ENCODE measurements around the gene SRC. TPM values are rescaled to one million over a fixed set of nuclear protein-coding genes. Genes with fewer than 3 reads are reported as not detected.

SRC gene
- polyA plus RNA-seq, 1 of the 3 experiments (the other 2 are of a cell fraction) = 23.8 TPM

DNA sequence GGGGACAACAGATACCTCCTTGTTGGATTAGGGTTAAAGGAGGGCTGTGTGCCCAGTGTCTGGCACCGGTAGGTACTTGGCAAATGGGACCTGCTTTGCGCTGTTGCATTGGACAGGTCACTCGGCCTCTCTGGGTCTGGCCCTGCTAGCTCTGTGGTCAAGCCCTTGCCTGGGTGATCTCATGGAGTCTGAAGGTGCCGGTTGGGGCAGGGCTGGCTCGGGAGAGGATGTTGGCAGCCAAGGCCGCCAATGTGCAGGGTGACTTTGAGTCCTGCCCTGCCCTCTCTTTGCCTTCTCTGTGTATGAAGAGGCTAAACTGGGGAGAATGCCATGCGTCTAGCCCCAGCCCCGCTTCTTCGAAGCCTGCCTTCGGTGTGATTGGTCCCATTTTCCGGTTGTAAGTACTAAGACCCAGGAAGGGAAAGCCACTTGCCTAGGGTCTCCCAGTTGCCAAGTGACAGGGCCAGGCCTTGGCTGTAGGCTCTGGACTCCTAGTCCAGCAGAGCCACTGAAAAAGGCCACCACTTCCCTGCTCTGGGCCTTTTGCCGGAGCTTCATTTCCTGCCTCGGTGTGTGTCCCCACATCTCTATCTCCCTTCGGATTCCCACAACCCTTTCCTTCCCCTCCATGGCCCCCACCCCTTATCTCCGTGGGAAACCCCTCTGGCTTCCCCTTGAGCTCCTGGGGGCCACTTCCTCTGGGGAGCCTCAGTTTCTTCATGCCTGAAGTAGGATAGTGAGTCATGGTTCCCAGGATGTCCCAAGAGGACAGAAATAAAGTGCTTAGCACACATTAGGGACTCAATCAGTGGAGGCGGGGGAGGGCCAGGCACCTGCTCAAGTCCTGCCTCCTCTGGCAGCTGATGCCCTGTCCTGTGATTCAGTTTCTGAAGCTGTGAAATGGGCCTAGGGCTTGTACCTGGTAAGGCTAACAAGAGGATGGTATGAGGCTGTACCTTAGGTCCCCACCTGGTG is 3.9 kb downstream of the SRC start:
- Histone ChIP-seq H3K36me3 (replicated peaks in 1 of 2; ENCODE audit: control insufficient read depth in 1 of 2, insufficient read depth in 2 of 2, low read length in 1 of 2) (peaks cover 0 to 23% of the 10 kb centered on the region in 2 experiments), H3K27ac (ENCODE audit: low read depth in 2 of 2, low read length in 1 of 2) (peak overlapping the region in 1 of 2 experiments; percentile 50; a peak in 1 of 4 replicates), H3K9me3 (no peaks in the 10 kb centered on the region), H3K4me3 (ENCODE audit: low read depth in 2 of 2, low read length in 1 of 2) (no peak overlapping the region), H3K4me2 (no peak overlapping the region), H3K27me3 (ENCODE audit: insufficient read depth) (no peaks in the 10 kb centered on the region), H3K9me2 (no peaks in the 10 kb centered on the region), H4K20me1 (ENCODE audit: insufficient read depth) (peaks cover 41% of the 10 kb centered on the region), H3F3A (replicated peaks; ENCODE audit: insufficient read depth) (peaks cover 11% of the 10 kb centered on the region), H3K9ac (no peak overlapping the region), H2AFZ (ENCODE audit: low read depth) (no peak overlapping the region), H3K79me2 (ENCODE audit: insufficient read depth) (peaks cover 89% of the 10 kb centered on the region), H3K4me1 (ENCODE audit: control insufficient read depth in 1 of 2, insufficient read depth in 2 of 2, low read depth in 1 of 2, low read length in 1 of 2) (peaks cover 4 to 71% of the 10 kb centered on the region in 2 experiments; a peak in 3 of 4 replicates)
- 88% methylated on average over 7 of the region's 16 CpGs for WGBS (ENCODE audit: low lambda C conversion rate)
- peak; percentile 13 for DNase-seq
- TF ChIP-seq SIN3A (IDR thresholded peaks at IDR 0.05; ENCODE audit: borderline replicate concordance, low read depth, low read length) (no peak), TCF12 (IDR thresholded peaks at IDR 0.05) (no peak)
- CTCF ChIA-PET = interaction anchor here (0.6 to 3.1 kb wide), 5 partner anchors 9 to 58 kb away, joined by 3 to 20 read pairs (median 4); no protein-coding TSS in a partner anchor
- POLR2A ChIA-PET = no interaction called here

DNA sequence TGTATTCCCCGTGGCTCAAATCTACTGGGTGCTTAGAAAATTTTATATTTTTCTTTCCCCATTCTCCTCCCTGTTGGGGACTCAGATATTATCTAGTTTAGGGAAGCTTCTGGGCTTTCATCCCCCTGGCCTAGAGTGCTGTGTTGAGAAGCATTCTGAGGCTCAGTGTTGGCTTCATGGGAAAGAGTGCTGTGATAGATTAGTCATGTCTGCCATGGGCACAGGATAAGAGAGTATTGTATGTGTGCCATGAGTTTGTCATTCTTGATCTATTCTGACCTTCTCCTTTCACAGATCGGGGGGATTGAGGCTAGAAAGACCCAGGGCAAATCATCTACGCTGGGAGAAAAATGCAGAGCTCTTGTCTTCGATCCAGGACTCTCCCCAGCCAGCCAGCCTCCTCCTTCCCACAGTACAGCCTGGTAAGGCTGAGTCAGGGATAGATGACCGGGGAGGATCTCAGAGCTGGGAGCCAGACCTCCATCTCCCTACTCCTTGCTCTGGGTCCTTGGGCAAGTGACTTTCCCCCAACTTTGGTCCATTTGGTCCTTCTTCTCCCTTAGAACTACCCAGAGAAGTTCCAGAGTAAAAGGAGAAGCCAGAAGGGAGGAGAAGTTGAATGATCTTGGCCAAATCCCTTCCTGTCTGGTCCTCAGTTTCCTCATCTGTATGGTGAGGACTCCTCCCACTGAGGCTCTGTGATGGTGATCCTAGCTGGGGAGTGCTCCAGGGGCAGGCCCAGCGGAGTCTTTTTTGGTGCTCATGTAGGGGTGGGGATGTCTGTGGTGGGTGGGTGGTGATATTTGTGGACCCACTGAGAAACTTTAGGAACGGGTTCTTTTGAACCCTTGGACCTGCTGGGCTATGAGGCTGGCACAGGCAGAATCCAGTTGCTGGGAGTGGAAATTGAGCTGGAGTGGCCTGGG is 5.0 kb downstream of the SRC start:
- Histone ChIP-seq H3K27me3 (ENCODE audit: insufficient read depth) (no peaks in the 10 kb centered on the region), H3K4me3 (ENCODE audit: low read depth in 2 of 2, low read length in 1 of 2) (no peak overlapping the region), H3K9me3 (no peaks in the 10 kb centered on the region), H3K9me2 (no peaks in the 10 kb centered on the region), H4K20me1 (ENCODE audit: insufficient read depth) (peaks cover 52% of the 10 kb centered on the region), H3K79me2 (ENCODE audit: insufficient read depth) (peaks cover 93% of the 10 kb centered on the region), H3K9ac (no peak overlapping the region), H2AFZ (ENCODE audit: low read depth) (no peak overlapping the region), H3K4me1 (ENCODE audit: control insufficient read depth in 1 of 2, insufficient read depth in 2 of 2, low read depth in 1 of 2, low read length in 1 of 2) (peaks cover 0 to 75% of the 10 kb centered on the region in 2 experiments; a peak in 2 of 4 replicates), H3K4me2 (no peak overlapping the region), H3K36me3 (replicated peaks in 1 of 2; ENCODE audit: control insufficient read depth in 1 of 2, insufficient read depth in 2 of 2, low read length in 1 of 2) (peaks cover 0 to 23% of the 10 kb centered on the region in 2 experiments), H3F3A (replicated peaks; ENCODE audit: insufficient read depth) (peaks cover 7% of the 10 kb centered on the region), H3K27ac (ENCODE audit: low read depth in 2 of 2, low read length in 1 of 2) (peak overlapping the region in 1 of 2 experiments; percentile 72; a peak in 1 of 4 replicates)
- CTCF ChIA-PET = interaction anchor here (0.6 to 2.7 kb wide), 7 partner anchors 8 to 155 kb away, joined by 3 to 12 read pairs (median 5); no protein-coding TSS in a partner anchor
- POLR2A ChIA-PET = no interaction called here
- DNase-seq = peak; percentile 10
- 77% methylated on average over 4 of the region's 7 CpGs for WGBS (ENCODE audit: low lambda C conversion rate)
- no peak for TF ChIP-seq FOSL2 (IDR thresholded peaks at IDR 0.05; ENCODE audit: borderline replicate concordance, low read depth)
- no peak for TF ChIP-seq RFX5 (IDR thresholded peaks at IDR 0.05; ENCODE audit: low read length)
- TF ChIP-seq TEAD4 (IDR thresholded peaks at IDR 0.05; ENCODE audit: borderline replicate concordance, insufficient read depth) = no peak
- TF ChIP-seq, protein P1, sequence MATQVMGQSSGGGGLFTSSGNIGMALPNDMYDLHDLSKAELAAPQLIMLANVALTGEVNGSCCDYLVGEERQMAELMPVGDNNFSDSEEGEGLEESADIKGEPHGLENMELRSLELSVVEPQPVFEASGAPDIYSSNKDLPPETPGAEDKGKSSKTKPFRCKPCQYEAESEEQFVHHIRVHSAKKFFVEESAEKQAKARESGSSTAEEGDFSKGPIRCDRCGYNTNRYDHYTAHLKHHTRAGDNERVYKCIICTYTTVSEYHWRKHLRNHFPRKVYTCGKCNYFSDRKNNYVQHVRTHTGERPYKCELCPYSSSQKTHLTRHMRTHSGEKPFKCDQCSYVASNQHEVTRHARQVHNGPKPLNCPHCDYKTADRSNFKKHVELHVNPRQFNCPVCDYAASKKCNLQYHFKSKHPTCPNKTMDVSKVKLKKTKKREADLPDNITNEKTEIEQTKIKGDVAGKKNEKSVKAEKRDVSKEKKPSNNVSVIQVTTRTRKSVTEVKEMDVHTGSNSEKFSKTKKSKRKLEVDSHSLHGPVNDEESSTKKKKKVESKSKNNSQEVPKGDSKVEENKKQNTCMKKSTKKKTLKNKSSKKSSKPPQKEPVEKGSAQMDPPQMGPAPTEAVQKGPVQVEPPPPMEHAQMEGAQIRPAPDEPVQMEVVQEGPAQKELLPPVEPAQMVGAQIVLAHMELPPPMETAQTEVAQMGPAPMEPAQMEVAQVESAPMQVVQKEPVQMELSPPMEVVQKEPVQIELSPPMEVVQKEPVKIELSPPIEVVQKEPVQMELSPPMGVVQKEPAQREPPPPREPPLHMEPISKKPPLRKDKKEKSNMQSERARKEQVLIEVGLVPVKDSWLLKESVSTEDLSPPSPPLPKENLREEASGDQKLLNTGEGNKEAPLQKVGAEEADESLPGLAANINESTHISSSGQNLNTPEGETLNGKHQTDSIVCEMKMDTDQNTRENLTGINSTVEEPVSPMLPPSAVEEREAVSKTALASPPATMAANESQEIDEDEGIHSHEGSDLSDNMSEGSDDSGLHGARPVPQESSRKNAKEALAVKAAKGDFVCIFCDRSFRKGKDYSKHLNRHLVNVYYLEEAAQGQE (IDR thresholded peaks at IDR 0.05; ENCODE audit: low read depth, low read length) = no peak

All from SK-N-SH (cell line).